ENCODE results near the gene PPIL1. TPM values are rescaled to one million over a fixed set of nuclear protein-coding genes. Genes with fewer than 3 reads are reported as not detected.

The PPIL1 gene
- total and polyA plus RNA-seq, 2 of the 4 experiments (the other 2 are of a cell fraction), result 28.4 to 58.4 TPM

DNA sequence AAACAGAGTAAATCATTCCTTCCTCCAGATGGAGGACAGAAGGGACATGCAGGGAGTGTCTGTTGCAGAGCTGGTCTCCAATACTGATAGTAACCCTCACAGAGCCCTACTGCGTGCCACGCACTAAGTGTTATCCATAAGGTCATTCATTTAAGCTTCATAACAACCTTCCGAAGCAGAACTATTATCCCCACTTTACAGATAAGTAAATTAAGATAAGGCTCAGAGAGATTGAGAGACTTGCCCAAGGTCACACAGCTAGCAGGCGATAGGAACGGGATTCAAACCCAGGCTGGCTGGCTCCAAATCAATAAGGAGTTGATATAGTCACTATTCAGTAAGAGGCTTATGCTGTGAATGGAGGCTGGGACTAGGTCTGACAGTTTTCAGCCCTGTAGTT is 66.0 kb downstream of the PPIL1 start:
- TF ChIP-seq CHD1 (IDR thresholded peaks at IDR 0.05; ENCODE audit: low read depth, low read length) (no peak), RCOR1 (IDR thresholded peaks at IDR 0.05; ENCODE audit: insufficient replicate concordance, low read length) (no peak), MAFK (IDR thresholded peaks at IDR 0.05; ENCODE audit: low read depth, low read length) (no peak), MXI1 (IDR thresholded peaks at IDR 0.05; ENCODE audit: borderline replicate concordance, low read depth, low read length) (no peak), SMC3 (IDR thresholded peaks at IDR 0.05; ENCODE audit: low read depth, low read length) (no peak), MAZ (IDR thresholded peaks at IDR 0.05; ENCODE audit: borderline replicate concordance, low read depth, low read length) (no peak), FOS (IDR thresholded peaks at IDR 0.05; ENCODE audit: low read depth, low read length) (no peak), POLR2A (IDR thresholded peaks at IDR 0.05; ENCODE audit: low read depth, low read length) (no peak), RFX5 (IDR thresholded peaks at IDR 0.05; ENCODE audit: low read depth, low read length) (no peak), BHLHE40 (IDR thresholded peaks at IDR 0.05; ENCODE audit: low read depth, low read length) (no peak), RAD21 (IDR thresholded peaks at IDR 0.05; ENCODE audit: low read length) (no peak), CEBPB (IDR thresholded peaks at IDR 0.05; ENCODE audit: low read depth, low read length) (no peak), NFE2L2 (IDR thresholded peaks at IDR 0.05; ENCODE audit: low read depth, low read length) (no peak)
- TF ChIP-seq, protein P1, sequence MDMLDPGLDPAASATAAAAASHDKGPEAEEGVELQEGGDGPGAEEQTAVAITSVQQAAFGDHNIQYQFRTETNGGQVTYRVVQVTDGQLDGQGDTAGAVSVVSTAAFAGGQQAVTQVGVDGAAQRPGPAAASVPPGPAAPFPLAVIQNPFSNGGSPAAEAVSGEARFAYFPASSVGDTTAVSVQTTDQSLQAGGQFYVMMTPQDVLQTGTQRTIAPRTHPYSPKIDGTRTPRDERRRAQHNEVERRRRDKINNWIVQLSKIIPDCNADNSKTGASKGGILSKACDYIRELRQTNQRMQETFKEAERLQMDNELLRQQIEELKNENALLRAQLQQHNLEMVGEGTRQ (IDR thresholded peaks at IDR 0.05; ENCODE audit: low read depth, low read length), result no peak
- TF ChIP-seq, protein P2, sequence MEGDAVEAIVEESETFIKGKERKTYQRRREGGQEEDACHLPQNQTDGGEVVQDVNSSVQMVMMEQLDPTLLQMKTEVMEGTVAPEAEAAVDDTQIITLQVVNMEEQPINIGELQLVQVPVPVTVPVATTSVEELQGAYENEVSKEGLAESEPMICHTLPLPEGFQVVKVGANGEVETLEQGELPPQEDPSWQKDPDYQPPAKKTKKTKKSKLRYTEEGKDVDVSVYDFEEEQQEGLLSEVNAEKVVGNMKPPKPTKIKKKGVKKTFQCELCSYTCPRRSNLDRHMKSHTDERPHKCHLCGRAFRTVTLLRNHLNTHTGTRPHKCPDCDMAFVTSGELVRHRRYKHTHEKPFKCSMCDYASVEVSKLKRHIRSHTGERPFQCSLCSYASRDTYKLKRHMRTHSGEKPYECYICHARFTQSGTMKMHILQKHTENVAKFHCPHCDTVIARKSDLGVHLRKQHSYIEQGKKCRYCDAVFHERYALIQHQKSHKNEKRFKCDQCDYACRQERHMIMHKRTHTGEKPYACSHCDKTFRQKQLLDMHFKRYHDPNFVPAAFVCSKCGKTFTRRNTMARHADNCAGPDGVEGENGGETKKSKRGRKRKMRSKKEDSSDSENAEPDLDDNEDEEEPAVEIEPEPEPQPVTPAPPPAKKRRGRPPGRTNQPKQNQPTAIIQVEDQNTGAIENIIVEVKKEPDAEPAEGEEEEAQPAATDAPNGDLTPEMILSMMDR (conservative IDR thresholded peaks at IDR 0.05; ENCODE audit: low read depth, low read length), result no peak
- TF ChIP-seq, protein P3, sequence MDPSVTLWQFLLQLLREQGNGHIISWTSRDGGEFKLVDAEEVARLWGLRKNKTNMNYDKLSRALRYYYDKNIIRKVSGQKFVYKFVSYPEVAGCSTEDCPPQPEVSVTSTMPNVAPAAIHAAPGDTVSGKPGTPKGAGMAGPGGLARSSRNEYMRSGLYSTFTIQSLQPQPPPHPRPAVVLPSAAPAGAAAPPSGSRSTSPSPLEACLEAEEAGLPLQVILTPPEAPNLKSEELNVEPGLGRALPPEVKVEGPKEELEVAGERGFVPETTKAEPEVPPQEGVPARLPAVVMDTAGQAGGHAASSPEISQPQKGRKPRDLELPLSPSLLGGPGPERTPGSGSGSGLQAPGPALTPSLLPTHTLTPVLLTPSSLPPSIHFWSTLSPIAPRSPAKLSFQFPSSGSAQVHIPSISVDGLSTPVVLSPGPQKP (IDR thresholded peaks at IDR 0.05; ENCODE audit: borderline replicate concordance, low read depth, low read length), result no peak
- WGBS, 2 experiments (ENCODE audit: extremely low coverage in 2 of 2, insufficient read length in 1 of 2), result no CpG with 5 or more reads among the region's 5 CpGs
- no peak overlapping the region for H3K9ac ChIP-seq (ENCODE audit: low read depth, low read length)
- H3K79me1 ChIP-seq (ENCODE audit: low read depth in 1 of 2, low read length in 2 of 2), result no peaks in the 10 kb centered on the region
- H3K9me3 ChIP-seq (ENCODE audit: control insufficient read depth, insufficient read depth, low read length), result no peaks in the 10 kb centered on the region
- intact Hi-C loops (cut with micrococcal nuclease), result no loop called here
- no peak overlapping the region for H2AFZ ChIP-seq (replicated peaks; ENCODE audit: low read length, poor library complexity)
- no peak overlapping the region for H2AK9ac ChIP-seq (replicated peaks; ENCODE audit: low read depth, low read length, poor library complexity)
- no peak overlapping the region; the same call in 1 of the 2 replicates for H3K14ac ChIP-seq (replicated peaks; ENCODE audit: low read depth, low read length)
- DNase-seq (no peak), ATAC-seq (ENCODE audit: low read depth) (no peak)
- H3K4me3 ChIP-seq (ENCODE audit: insufficient read depth, low read depth, low read length), result no peak overlapping the region
- H3K4me2 ChIP-seq (ENCODE audit: low read depth, low read length), result no peak overlapping the region
- H4K91ac ChIP-seq (ENCODE audit: insufficient read depth, low read depth, low read length), result no peak overlapping the region
- no peak overlapping the region for H4K5ac ChIP-seq (ENCODE audit: low read depth, low read length)
- CTCF ChIA-PET, result no interaction called here
- peaks cover 62% of the 10 kb centered on the region for H3K27me3 ChIP-seq (ENCODE audit: control insufficient read depth, insufficient read depth, low read length)
- H3K56ac ChIP-seq (ENCODE audit: extremely low read depth, insufficient read depth, low read length), result no peak overlapping the region
- no peaks in the 10 kb centered on the region for H3K4me1 ChIP-seq (ENCODE audit: control insufficient read depth, insufficient read depth, low read length)
- H3K9me1 ChIP-seq (ENCODE audit: insufficient read depth, low read length), result no peaks in the 10 kb centered on the region; the same call in 1 of the 2 replicates
- no TSS peak for BruUV-seq (replicated peaks)
- H2BK15ac ChIP-seq (ENCODE audit: low read depth, low read length), result no peak overlapping the region
- no peak overlapping the region for H2BK20ac ChIP-seq (ENCODE audit: low read depth, low read length)
- no peak overlapping the region for H2AK5ac ChIP-seq (ENCODE audit: low read depth, low read length)
- H2BK120ac ChIP-seq (ENCODE audit: low read depth, low read length), result no peak overlapping the region
- no peak overlapping the region for H3K27ac ChIP-seq (ENCODE audit: insufficient read depth, low read length)
- H4K20me1 ChIP-seq (ENCODE audit: insufficient read depth, low read length), result no peaks in the 10 kb centered on the region
- in situ Hi-C loops (cut with MboI; ENCODE audit: low sequenced_read_pairs), result no loop called here
- H3K18ac ChIP-seq (ENCODE audit: low read depth, low read length), result no peak overlapping the region
- dilution Hi-C loops (cut with HindIII; ENCODE audit: low sequenced_read_pairs, unreplicated experiment), result no loop called here
- no peak overlapping the region for H4K8ac ChIP-seq (ENCODE audit: low read depth in 2 of 2, low read length in 2 of 2)
- no peak overlapping the region for H2BK5ac ChIP-seq (ENCODE audit: low read depth, low read length, poor library complexity, severe bottlenecking)
- H3K23ac ChIP-seq (ENCODE audit: low read depth, low read length), result no peak overlapping the region; the same call in 1 of the 2 replicates
- no peaks in the 10 kb centered on the region for H3K36me3 ChIP-seq (ENCODE audit: control insufficient read depth, insufficient read depth, low read length)
- POLR2A ChIA-PET (ENCODE audit: unreplicated experiment), result no interaction called here
- no peak overlapping the region for H3K4ac ChIP-seq (ENCODE audit: low read depth, low read length)

All from IMR-90 (cell line).